GM12878 (cell line): ENCODE results near the gene EEF1G. TPM values are rescaled to one million over a fixed set of nuclear protein-coding genes. Genes with fewer than 3 reads are reported as not detected.
A peak's percentile ranks its signal among the peaks of the same experiment; 100 is the strongest.

Source experiments
- BHLHE40 ChIP-seq, 2 experiments: fragments of 450-650 bp in 1 of 2; IDR thresholded peaks; 2 replicates each; pipeline ENCODE4 v1.6.1; 2011 to 2017; ENCODE audit warnings: low read depth in 2 of 2, borderline replicate concordance in 1 of 2, improper control_type of control experiment in 1 of 2, low read length in 1 of 2, mild to moderate bottlenecking in 1 of 2
- BRCA1 ChIP-seq: IDR thresholded peaks from 2 replicates; pipeline ENCODE4 v1.6.1; 2011; ENCODE audit warnings: low read depth, low read length, improper control_type of control experiment
- CREB1 ChIP-seq: IDR thresholded peaks from 2 replicates; pipeline ENCODE4 v1.6.1; 2012; ENCODE audit warnings: low read depth, mild to moderate bottlenecking, inconsistent platforms
- CTCF ChIP-seq, 3 experiments: IDR thresholded peaks in 2 of 3; conservative IDR thresholded peaks in 1 of 3; 2 replicates each; pipeline ENCODE4 v1.5.1; 2011; ENCODE audit warnings: low read depth in 3 of 3, low read length in 3 of 3, mild to moderate bottlenecking in 3 of 3, control low read depth in 2 of 3, moderate library complexity in 2 of 3, inconsistent platforms in 1 of 3, mixed read lengths in 1 of 3; ENCODE audit not compliant: control insufficient read depth in 2 of 3, insufficient read depth in 1 of 3; ENCODE audit errors: extremely low read depth in 1 of 3
- EGR1 ChIP-seq, 2 experiments: IDR thresholded peaks; 1 replicate in 1 of 2; 2 replicates in 1 of 2; pipeline ENCODE4 v1.6.1; 2011 to 2012; ENCODE audit warnings: low read depth in 2 of 2, low read length in 2 of 2, borderline replicate concordance in 1 of 2, mild to moderate bottlenecking in 1 of 2, moderate library complexity in 1 of 2
- ETV6 ChIP-seq, 2 experiments: fragments of 450-650 bp in 1 of 2; IDR thresholded peaks in 1 of 2; conservative IDR thresholded peaks in 1 of 2; 2 replicates each; pipeline ENCODE4 v1.6.1; 2014; ENCODE audit warnings: antibody characterized with exemption in 1 of 2, borderline replicate concordance in 1 of 2, low read depth in 1 of 2, mild to moderate bottlenecking in 1 of 2, moderate library complexity in 1 of 2
- HDAC2 ChIP-seq: fragments of 200-600 bp; sonication (generic); IDR thresholded peaks from 2 replicates; pipeline ENCODE4 v1.6.1; 2017
- IKZF1 ChIP-seq: fragments of 450-650 bp; conservative IDR thresholded peaks from 2 replicates; pipeline ENCODE4 v1.6.1; 2017; ENCODE audit warnings: antibody characterized with exemption, mild to moderate bottlenecking
- NKRF ChIP-seq: fragments of 450-650 bp; conservative IDR thresholded peaks from 2 replicates; pipeline ENCODE4 v1.6.1; 2017; ENCODE audit warnings: mild to moderate bottlenecking, moderate library complexity
- PBX3 ChIP-seq: IDR thresholded peaks from 2 replicates; pipeline ENCODE4 v1.6.1; 2011; ENCODE audit warnings: mild to moderate bottlenecking, low read depth, low read length, moderate library complexity; ENCODE audit not compliant: insufficient replicate concordance
- POLR2A ChIP-seq: IDR thresholded peaks from 2 replicates; pipeline ENCODE4 v1.6.1; 2011; ENCODE audit warnings: low read depth, mild to moderate bottlenecking, low read length
- RAD21 ChIP-seq: IDR thresholded peaks from 2 replicates; pipeline ENCODE4 v1.6.1; 2011; ENCODE audit warnings: mild to moderate bottlenecking, low read depth, low read length, moderate library complexity; ENCODE audit not compliant: insufficient read depth
- SRF ChIP-seq, 2 experiments: IDR thresholded peaks; 2 replicates each; pipeline ENCODE4 v1.6.1; 2011; ENCODE audit warnings: low read depth in 2 of 2, low read length in 2 of 2, mild to moderate bottlenecking in 1 of 2, moderate library complexity in 1 of 2
- TAF1 ChIP-seq: IDR thresholded peaks from 2 replicates; pipeline ENCODE4 v1.6.1; 2011; ENCODE audit warnings: mild to moderate bottlenecking, low read depth, low read length, borderline replicate concordance
- TCF12 ChIP-seq: IDR thresholded peaks from 2 replicates; pipeline ENCODE4 v1.6.1; 2011; ENCODE audit warnings: low read depth, mild to moderate bottlenecking, low read length
- TCF3 ChIP-seq: IDR thresholded peaks from 2 replicates; pipeline ENCODE4 v1.6.1; 2012; ENCODE audit warnings: low read depth, mild to moderate bottlenecking, low read length, borderline replicate concordance; ENCODE audit not compliant: insufficient read depth
- YY1 ChIP-seq: IDR thresholded peaks from 2 replicates; pipeline ENCODE4 v1.6.1; 2011; ENCODE audit warnings: low read depth, mild to moderate bottlenecking, low read length
- ZNF592 ChIP-seq: fragments of 450-650 bp; IDR thresholded peaks from 2 replicates; pipeline ENCODE4 v1.6.1; 2017; ENCODE audit warnings: mild to moderate bottlenecking, moderate library complexity
- polyA plus RNA-seq, 11 experiments: library from polyadenylated mRNA; depleted of rRNA in 4 of 11; unstranded in 6 of 11; stranded (reverse) in 5 of 11; fragments of >200 nt; fragmentation: Nextera tagmentation in 4 of 11; fragmentation: Illumina TruSeq in 1 of 11; extraction: Ambion mirVana in 4 of 11; extraction: Trizol in 1 of 11; gene quantifications; 1 replicate in 1 of 11; 2 replicates in 10 of 11; pipeline versions ENCODE4 v1.2.1 to v1.2.3, GENCODE V29; 2011 to 2016; ENCODE audit warnings: inconsistent platforms in 2 of 11, missing spikeins in 2 of 11, low read depth in 1 of 11
- total RNA-seq, 4 experiments: library from RNA; depleted of rRNA in 3 of 4; stranded (reverse); fragments of >200 nt in 3 of 4; fragmentation: Illumina TruSeq in 1 of 4; extraction: Trizol in 1 of 4; gene quantifications; 2 replicates each; pipeline versions ENCODE4 v1.2.1 to v1.2.3, GENCODE V29; 2013 to 2021

EEF1G gene
- total and polyA plus RNA-seq, 10 of the 15 experiments (the other 5 are each of a cell fraction or from before 2014, with no cell fraction given): 850 to 2,739 (median 2,277) TPM

DNA sequence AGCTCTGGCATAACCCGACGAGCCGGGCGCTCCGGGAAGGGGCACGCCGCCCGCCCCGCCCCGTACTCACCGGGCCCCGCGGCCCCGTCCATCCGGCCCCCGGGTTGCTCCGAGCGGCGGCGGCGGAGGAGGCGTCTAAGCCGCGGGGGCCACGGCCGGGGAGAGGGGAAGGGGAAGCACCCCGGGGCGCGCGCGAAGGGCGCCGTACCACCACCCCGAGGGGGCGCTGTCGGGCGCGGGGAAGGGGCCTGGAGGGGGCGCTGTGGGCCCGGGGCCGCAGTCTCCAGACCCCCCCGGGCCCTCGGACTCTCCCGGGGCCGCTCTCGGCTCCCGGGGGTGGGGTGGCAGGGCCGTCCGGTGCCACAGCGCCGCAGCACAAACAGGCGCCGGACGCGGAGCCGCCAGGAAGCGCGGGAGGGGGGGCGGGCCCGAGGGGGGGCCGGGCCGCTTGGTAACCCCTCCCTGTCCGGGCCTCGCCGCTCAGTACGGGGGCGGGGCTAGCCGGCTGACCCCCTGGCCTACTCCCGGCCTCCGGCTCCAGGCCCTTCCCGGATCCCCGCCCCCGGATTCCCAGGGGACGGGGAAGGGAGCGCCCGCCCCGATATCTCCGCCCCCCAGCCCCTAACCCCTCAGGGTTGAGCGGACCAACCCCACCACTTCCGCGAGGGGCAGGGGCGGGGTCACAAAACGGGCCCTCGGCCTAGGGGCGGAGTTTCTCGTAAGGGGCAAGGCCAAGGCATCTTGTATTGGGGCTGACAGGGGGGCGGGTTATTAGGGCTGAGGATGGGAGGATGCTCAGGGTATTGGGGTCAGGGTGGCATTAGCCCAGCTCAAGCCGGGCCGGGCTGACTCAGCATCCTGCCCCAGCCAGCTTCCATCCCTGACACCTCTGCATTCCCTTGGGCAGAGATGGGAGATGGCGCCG, 38.9 kb upstream of the EEF1G start, which contains the start of the genes EML3 and ROM1 (continued):
- peak; percentile 97 for TF ChIP-seq ZNF592
- TF ChIP-seq NKRF: peak; percentile 49; the same call in 1 of the 2 replicates
- peak in 1 of 2 experiments; percentile 43; a peak in 1 of 4 replicates for TF ChIP-seq SRF (IDR thresholded peaks at IDR 0.05; ENCODE audit: low read depth in 2 of 2, low read length in 2 of 2)
- TF ChIP-seq IKZF1: peak; percentile 83
- TF ChIP-seq POLR2A: 0 out of 2 replicates have a peak, but pooled peaks have one; percentile 50
- TF ChIP-seq CTCF (IDR thresholded peaks at IDR 0.05 in 2 of 3, conservative IDR thresholded peaks at IDR 0.05 in 1 of 3; ENCODE audit: control insufficient read depth in 2 of 3, extremely low read depth in 1 of 3, insufficient read depth in 1 of 3, low read depth in 3 of 3, low read length in 3 of 3): peak; percentile 76 to 99 (median 92)
- TF ChIP-seq TAF1: peak; percentile 47; the same call in 1 of the 2 replicates
- TF ChIP-seq YY1: peak; percentile 67
- TF ChIP-seq BHLHE40 (IDR thresholded peaks at IDR 0.05; ENCODE audit: borderline replicate concordance in 1 of 2, low read depth in 2 of 2, low read length in 1 of 2): peak in 1 of 2 experiments; percentile 71; a peak in 2 of 4 replicates
- peak; percentile 36; the same call in 1 of the 2 replicates for TF ChIP-seq RAD21
- TF ChIP-seq EGR1 (IDR thresholded peaks at IDR 0.05; ENCODE audit: borderline replicate concordance in 1 of 2, low read depth in 2 of 2, low read length in 2 of 2): peak in 1 of 2 experiments; percentile 60; a peak in 1 of 3 replicates
- TF ChIP-seq HDAC2: no peak
- TF ChIP-seq CREB1: 0 out of 2 replicates have a peak, but pooled peaks have one; percentile 1
- peak; percentile 45; the same call in 1 of the 2 replicates for TF ChIP-seq TCF12
- 0 out of 2 replicates have a peak, but pooled peaks have one; percentile 47 for TF ChIP-seq TCF3
- TF ChIP-seq PBX3: peak; percentile 37
- no peak for TF ChIP-seq ETV6 (conservative IDR thresholded peaks at IDR 0.05 in 1 of 2, IDR thresholded peaks at IDR 0.05 in 1 of 2; ENCODE audit: borderline replicate concordance in 1 of 2, low read depth in 1 of 2)
- TF ChIP-seq BRCA1: no peak
